ENCODE measurements around the gene IL22RA1. TPM values are rescaled to one million over a fixed set of nuclear protein-coding genes. Genes with fewer than 3 reads are reported as not detected.
A peak's percentile ranks its signal among the peaks of the same experiment; 100 is the strongest.

The IL22RA1 gene
- total and polyA plus RNA-seq, 2 of the 8 experiments (the other 6 are each of a cell fraction or from before 2014, with no cell fraction given): 0.17 to 0.32 TPM

DNA sequence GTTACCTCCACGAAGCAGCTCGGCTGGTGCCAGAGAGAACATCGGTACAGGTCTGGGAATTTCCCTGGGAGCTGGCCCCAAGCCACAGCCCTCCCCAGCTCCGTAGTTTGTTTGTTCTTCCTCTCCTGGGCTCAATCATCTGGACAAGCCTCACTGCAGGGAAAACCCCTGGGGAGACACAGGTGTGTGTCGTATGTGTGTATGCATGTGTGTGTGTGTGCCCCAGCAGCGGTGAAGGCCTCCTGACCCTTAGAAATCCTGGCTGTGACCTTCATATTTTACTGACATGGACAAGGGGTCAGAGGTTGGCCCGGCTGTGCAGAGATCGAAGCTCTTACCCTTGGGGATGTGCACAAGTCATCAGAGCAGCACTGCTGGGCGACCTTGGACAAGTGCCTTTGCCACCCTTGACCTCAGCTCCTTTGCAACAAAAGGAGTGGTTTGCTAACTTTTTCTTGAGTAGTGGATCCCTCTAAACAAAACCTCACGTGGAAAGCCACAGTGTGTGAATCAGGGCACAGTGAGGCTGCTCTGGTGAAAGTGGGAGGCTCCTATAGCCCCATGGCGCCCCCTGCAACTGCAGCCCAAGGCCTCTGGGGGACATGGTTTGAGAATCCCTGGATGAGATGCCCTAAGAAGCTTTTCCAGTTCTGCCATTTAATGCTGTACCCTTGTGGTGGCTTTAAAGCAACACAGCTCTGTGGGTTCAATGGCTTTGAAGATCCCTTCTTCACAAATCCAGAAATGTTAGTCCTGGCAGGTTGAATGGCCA lies 12.3 kb upstream of the IL22RA1 start:
- 0 out of 2 replicates have a peak overlapping the region, but pooled peaks have one; percentile 7 for H3K27ac ChIP-seq (ENCODE audit: low read depth, low read length)

More for the DNA sequence above, 12.3 kb upstream of the IL22RA1 start:
- POLR2A ChIA-PET (ENCODE audit: partially characterized antibody): interaction anchor here (0.8 to 7.2 kb wide), 7 partner anchors 10 to 236 kb away, joined by 3 to 82 read pairs (median 5); partner anchors contain the start of gene IFNLR1
- peaks cover 4 to 24% (median 10%) of the 10 kb centered on the region in 4 experiments; a peak in 6 of 8 replicates for H3K36me3 ChIP-seq (ENCODE audit: control insufficient read depth in 2 of 4, insufficient read depth in 4 of 4, low read length in 3 of 4)
- H2BK5ac ChIP-seq (ENCODE audit: low read depth, low read length): no peak overlapping the region
- no peak overlapping the region; a peak in 1 of 4 replicates for H3K4me2 ChIP-seq (ENCODE audit: insufficient read depth in 1 of 2, low read depth in 2 of 2, low read length in 2 of 2)
- H4K91ac ChIP-seq (replicated peaks; ENCODE audit: insufficient read length, low read length): no peak overlapping the region
- no peaks in the 10 kb centered on the region for H3K27me3 ChIP-seq (replicated peaks in 1 of 4; ENCODE audit: control insufficient read depth in 3 of 4, extremely low read depth in 1 of 4, insufficient read depth in 3 of 4, low read length in 3 of 4)
- no peak overlapping the region for H2AFZ ChIP-seq (ENCODE audit: low read length)
- 76% methylated on average over 11 of the region's 11 CpGs; no CpG with 5 or more reads in 1 of the 2 experiments for WGBS, 2 experiments (ENCODE audit: extremely low coverage in 1 of 2, insufficient coverage in 1 of 2, insufficient read length in 1 of 2, insufficient replicate concordance in 2 of 2, low coverage in 1 of 2, low lambda C conversion rate in 2 of 2, missing lambda C conversion rate in 1 of 2)
- H3K23me2 ChIP-seq (ENCODE audit: low read depth, low read length): no peaks in the 10 kb centered on the region
- no peak overlapping the region; the same call in 1 of the 2 replicates for H2AK5ac ChIP-seq (ENCODE audit: low read depth, low read length)
- no peak overlapping the region for H3K56ac ChIP-seq (replicated peaks; ENCODE audit: insufficient read length, low read depth, low read length)
- TF ChIP-seq YY1 (IDR thresholded peaks at IDR 0.05; ENCODE audit: low read depth, low read length) (0 out of 2 replicates have a peak, but pooled peaks have one; percentile 14), SIRT6 (IDR thresholded peaks at IDR 0.05; ENCODE audit: low read length) (no peak), RAD21 (IDR thresholded peaks at IDR 0.05 in 1 of 2, conservative IDR thresholded peaks at IDR 0.05 in 1 of 2; ENCODE audit: low read depth in 2 of 2, low read length in 2 of 2) (peak; percentile 23 to 47; a peak in 3 of 4 replicates), CTCF (IDR thresholded peaks at IDR 0.05; ENCODE audit: control extremely low read depth in 1 of 3, insufficient read depth in 1 of 3, low read depth in 1 of 3, low read length in 3 of 3) (peak; percentile 61 to 77 (median 68))
- TF ChIP-seq, protein P1, sequence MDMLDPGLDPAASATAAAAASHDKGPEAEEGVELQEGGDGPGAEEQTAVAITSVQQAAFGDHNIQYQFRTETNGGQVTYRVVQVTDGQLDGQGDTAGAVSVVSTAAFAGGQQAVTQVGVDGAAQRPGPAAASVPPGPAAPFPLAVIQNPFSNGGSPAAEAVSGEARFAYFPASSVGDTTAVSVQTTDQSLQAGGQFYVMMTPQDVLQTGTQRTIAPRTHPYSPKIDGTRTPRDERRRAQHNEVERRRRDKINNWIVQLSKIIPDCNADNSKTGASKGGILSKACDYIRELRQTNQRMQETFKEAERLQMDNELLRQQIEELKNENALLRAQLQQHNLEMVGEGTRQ (IDR thresholded peaks at IDR 0.05; ENCODE audit: low read length): no peak
- no peak overlapping the region for H2BK120ac ChIP-seq (replicated peaks; ENCODE audit: low read depth, low read length)
- H2BK12ac ChIP-seq (ENCODE audit: low read depth, low read length): peak overlapping the region; percentile 6; the same call in 1 of the 2 replicates
- no peak overlapping the region for H2BK20ac ChIP-seq (ENCODE audit: low read length)
- FAIRE-seq (no peak), DNase-seq (ENCODE audit: low read depth in 1 of 2, low spot score in 2 of 2) (peak in 1 of 2 experiments; percentile 70)
- H3K14ac ChIP-seq (ENCODE audit: insufficient read length): no peak overlapping the region
- H3K4ac ChIP-seq (replicated peaks; ENCODE audit: insufficient read length, low read depth, low read length): peak overlapping the region; percentile 9
- peaks cover 3 to 23% (median 13%) of the 10 kb centered on the region in 4 experiments for H3K4me1 ChIP-seq (replicated peaks in 1 of 4; ENCODE audit: control insufficient read depth in 3 of 4, insufficient read depth in 4 of 4, low read length in 3 of 4)
- H3K4me3 ChIP-seq (ENCODE audit: extremely low read depth in 1 of 4, insufficient read depth in 2 of 4, low read depth in 3 of 4, low read length in 4 of 4): no peak overlapping the region
- CTCF ChIA-PET (ENCODE audit: partially characterized antibody): interaction anchor here (0.6 to 10.9 kb wide), 41 partner anchors 8 to 531 kb away, joined by 3 to 85 read pairs (median 4); partner anchors contain the start of genes IFNLR1, IL22RA1 and SRSF10
- H4K20me1 ChIP-seq (replicated peaks in 1 of 2; ENCODE audit: control insufficient read depth in 1 of 2, insufficient read depth in 2 of 2, low read length in 2 of 2): peaks cover 0 to 10% of the 10 kb centered on the region in 2 experiments
- H2BK15ac ChIP-seq (ENCODE audit: low read length): no peak overlapping the region
- no peak overlapping the region for H3K9ac ChIP-seq (replicated peaks in 1 of 4; ENCODE audit: extremely low read depth in 1 of 4, low read depth in 3 of 4, low read length in 3 of 4)
- no peaks in the 10 kb centered on the region for H3K79me1 ChIP-seq (ENCODE audit: low read depth, low read length)
- H3K23ac ChIP-seq (ENCODE audit: insufficient read length): no peak overlapping the region
- no peak overlapping the region for H4K5ac ChIP-seq (ENCODE audit: insufficient read length, low read depth, low read length)
- no peaks in the 10 kb centered on the region for H3K9me3 ChIP-seq (ENCODE audit: insufficient read depth in 2 of 2, low read depth in 1 of 2, low read length in 1 of 2)
- no peak overlapping the region for H3K18ac ChIP-seq (ENCODE audit: extremely low read depth, low read length)
- no peak overlapping the region for H4K8ac ChIP-seq (ENCODE audit: extremely low read depth, insufficient read depth, low read length)
- peaks cover 0 to 6% of the 10 kb centered on the region in 2 experiments; a peak in 1 of 4 replicates for H3K79me2 ChIP-seq (ENCODE audit: control insufficient read depth in 1 of 2, insufficient read depth in 2 of 2, low read length in 2 of 2)
